K562 (cell line): ENCODE results near the gene SERPINA10. TPM values are rescaled to one million over a fixed set of nuclear protein-coding genes. Genes with fewer than 3 reads are reported as not detected.

Experiments
- ATAC-seq: fragments of 200-7000 bp; cut with Tn5 transposase; 3 replicates; pipeline ENCODE4 v1.9.1; 2020; ENCODE audit warnings: moderate library complexity
- BruUV-seq: library from RNA; stranded (reverse); fragments of 400-500 nt; replicated peaks from 2 replicates; lab custom pipeline; 2021; lab: Mats Ljungman, UMichigan
- CTCF ChIA-PET: fragments of 300-600 bp; formaldehyde crosslinking; extraction: SDS; loops from one replicate; lab custom pipeline; 2021; ENCODE audit warnings: low intra/inter-chr PET ratio; lab: Yijun Ruan, JAX
- POLR2A ChIA-PET: fragments of 300-600, 350-650 bp; sonication (Branson Sonifier 250); formaldehyde crosslinking; extraction: SDS; loops from one replicate; lab custom pipeline; 2021; ENCODE audit warnings: antibody characterized with exemption, inconsistent platforms; lab: Yijun Ruan, JAX
- DNase-seq, 4 experiments: peaks; one replicate each; pipeline versions ENCODE4 v3.0.0 to v3.0.0-alpha.2; 2011 to 2018; ENCODE audit warnings: low spot score in 3 of 4, mixed read lengths in 3 of 4; ENCODE audit errors: extremely low read depth in 1 of 4
- FAIRE-seq: peaks from 2 replicates; lab custom pipeline; 2011; peaks lifted over from hg19 to GRCh38; lab: Jason Lieb, UNC
- H2AFZ ChIP-seq: 2 replicates; pipeline ENCODE4 v1.6.0; 2011; ENCODE audit warnings: low read depth, low read length, control low read depth, inconsistent platforms
- H3K27ac ChIP-seq: fragments of 200-600 bp; 3 replicates; pipeline ENCODE4 v1.8.0; 2011; ENCODE audit warnings: low read depth, mild to moderate bottlenecking, control low read depth, inconsistent platforms, low read length, moderate library complexity, mixed read lengths; ENCODE audit errors: extremely low read depth
- H3K27me3 ChIP-seq, 2 experiments: fragments of 300-600 bp in 1 of 2; 2 replicates in 1 of 2; 3 replicates in 1 of 2; pipeline versions ENCODE4 v1.6.0 to v1.8.0; 2011; ENCODE audit warnings: inconsistent platforms in 2 of 2, low read length in 2 of 2, mild to moderate bottlenecking in 1 of 2, mixed read lengths in 1 of 2, moderate library complexity in 1 of 2; ENCODE audit not compliant: control insufficient read depth in 2 of 2, insufficient read depth in 2 of 2
- H3K36me3 ChIP-seq: fragments of 300-600 bp; 3 replicates; pipeline ENCODE4 v1.8.0; 2011; ENCODE audit warnings: mild to moderate bottlenecking, low read length, inconsistent platforms; ENCODE audit not compliant: control insufficient read depth, insufficient read depth
- H3K4me1 ChIP-seq, 2 experiments: fragments of 200-600 bp in 1 of 2; replicated peaks in 1 of 2; 2 replicates in 1 of 2; 3 replicates in 1 of 2; pipeline versions ENCODE4 v1.5.1 to v1.8.0; 2011; ENCODE audit warnings: inconsistent platforms in 2 of 2, low read length in 2 of 2, mild to moderate bottlenecking in 1 of 2, mixed read lengths in 1 of 2, moderate library complexity in 1 of 2; ENCODE audit not compliant: control insufficient read depth in 2 of 2, insufficient read depth in 2 of 2
- H3K4me2 ChIP-seq: 2 replicates; pipeline ENCODE4 v1.6.1; 2011; ENCODE audit warnings: low read length, control low read depth, inconsistent platforms, mixed read lengths; ENCODE audit not compliant: insufficient read depth
- H3K4me3 ChIP-seq: fragments of 200-600 bp; sonication (generic), shearing (Covaris generic); 2 replicates; pipeline ENCODE4 v1.5.1; 2016; ENCODE audit warnings: control low read depth, inconsistent platforms
- H3K79me2 ChIP-seq: fragments of 200-600 bp; 3 replicates; pipeline ENCODE4 v1.8.0; 2011; ENCODE audit warnings: low read length, inconsistent platforms; ENCODE audit not compliant: control insufficient read depth, insufficient read depth
- H3K9ac ChIP-seq, 2 experiments: 2 replicates each; pipeline versions ENCODE4 v1.6.0 to v1.6.1; 2011; ENCODE audit warnings: low read depth in 2 of 2, low read length in 2 of 2, control low read depth in 1 of 2, inconsistent platforms in 1 of 2, mild to moderate bottlenecking in 1 of 2, mixed read lengths in 1 of 2; ENCODE audit not compliant: insufficient read depth in 1 of 2
- H3K9me1 ChIP-seq: one replicate; pipeline ENCODE4 v1.6.0; 2011; ENCODE audit warnings: inconsistent platforms, mild to moderate bottlenecking, low read length, moderate library complexity; ENCODE audit not compliant: control insufficient read depth, insufficient read depth
- H3K9me3 ChIP-seq: replicated peaks from 2 replicates; pipeline ENCODE4 v1.5.1; 2011; ENCODE audit warnings: low read depth, low read length, inconsistent platforms; ENCODE audit not compliant: control insufficient read depth, insufficient read depth
- H4K20me1 ChIP-seq: replicated peaks from 2 replicates; pipeline ENCODE4 v1.6.1; 2011; ENCODE audit warnings: low read length, inconsistent platforms, mixed read lengths; ENCODE audit not compliant: control insufficient read depth, insufficient read depth
- ATF3 ChIP-seq, 2 experiments: fragments of 450-650 bp in 1 of 2; sonication (generic) in 1 of 2; formaldehyde crosslinking in 1 of 2; IDR thresholded peaks in 1 of 2; conservative IDR thresholded peaks in 1 of 2; 2 replicates each; pipeline versions ENCODE4 v1.6.1 to v1.8.1; 2016 to 2023; ENCODE audit warnings: mild to moderate bottlenecking in 2 of 2, moderate library complexity in 2 of 2, inconsistent platforms in 1 of 2, missing genetic modification reagents in 1 of 2
- COPS2 ChIP-seq: fragments of 450-650 bp; conservative IDR thresholded peaks from 2 replicates; pipeline ENCODE4 v1.6.1; 2016; ENCODE audit warnings: mild to moderate bottlenecking, moderate library complexity
- ESRRB ChIP-seq: fragments of 250-450 bp; sonication (Bioruptor Pico); IDR thresholded peaks from 2 replicates; pipeline ENCODE4 v1.5.0; 2020; ENCODE audit warnings: mild to moderate bottlenecking, moderate library complexity, borderline replicate concordance
- SMARCA4 ChIP-seq: fragments of 450-650 bp; IDR thresholded peaks from 2 replicates; pipeline ENCODE4 v1.6.1; 2016
- TAF9B ChIP-seq: fragments of 450-650 bp; IDR thresholded peaks from 2 replicates; pipeline ENCODE4 v1.6.1; 2018; ENCODE audit warnings: mild to moderate bottlenecking; ENCODE audit not compliant: partially characterized antibody
- WGBS: fragments of 100-300 bp; shearing (Covaris generic); methylation state at CpG from one replicate; pipeline ENCODE4 v1.1.6; 2016; ENCODE audit warnings: low coverage, mixed read lengths; ENCODE audit not compliant: insufficient coverage; ENCODE audit errors: missing lambda C conversion rate; 5-methylcytosine and 5-hydroxymethylcytosine counted together
- in situ Hi-C: fragments of 300-500 bp; cut with MboI; formaldehyde crosslinking; loops from 4 replicates; pipeline ENCODE4 v1.15.0; 2018; ENCODE audit warnings: inconsistent platforms, mixed read lengths
- intact Hi-C: fragments of 100-400 bp; cut with micrococcal nuclease; formaldehyde crosslinking; loops from 2 replicates; pipeline ENCODE4 v1.14.2; 2022
- polyA plus RNA-seq, 8 experiments: library from polyadenylated mRNA; depleted of rRNA in 4 of 8; stranded (reverse) in 5 of 8; unstranded in 3 of 8; fragments of >200 nt; fragmentation: Nextera tagmentation in 2 of 8; fragmentation: Illumina TruSeq in 1 of 8; extraction: Ambion mirVana in 2 of 8; extraction: Trizol in 1 of 8; gene quantifications; 2 replicates each; pipeline versions ENCODE4 v1.2.1 to v1.2.3, GENCODE V29; 2011 to 2014; ENCODE audit warnings: inconsistent platforms in 1 of 8, missing spikeins in 1 of 8
- total RNA-seq, 7 experiments: library from RNA; depleted of rRNA in 6 of 7; stranded (reverse); fragments of >200 nt in 6 of 7; fragmentation: Illumina TruSeq in 2 of 7; extraction: Trizol in 2 of 7; gene quantifications; 2 replicates each; pipeline versions ENCODE4 v1.2.1 to v1.2.3, GENCODE V29; 2011 to 2021; ENCODE audit warnings: low replicate concordance in 1 of 7
- TF ChIP-seq, protein P1 (sequence below): fragments of 450-650 bp; IDR thresholded peaks from 2 replicates; pipeline ENCODE4 v1.6.1; 2016; ENCODE audit warnings: borderline replicate concordance

The SERPINA10 gene
- total and polyA plus RNA-seq, 9 of the 15 experiments (the other 6 are each of a cell fraction or from before 2014, with no cell fraction given): not detected

DNA sequence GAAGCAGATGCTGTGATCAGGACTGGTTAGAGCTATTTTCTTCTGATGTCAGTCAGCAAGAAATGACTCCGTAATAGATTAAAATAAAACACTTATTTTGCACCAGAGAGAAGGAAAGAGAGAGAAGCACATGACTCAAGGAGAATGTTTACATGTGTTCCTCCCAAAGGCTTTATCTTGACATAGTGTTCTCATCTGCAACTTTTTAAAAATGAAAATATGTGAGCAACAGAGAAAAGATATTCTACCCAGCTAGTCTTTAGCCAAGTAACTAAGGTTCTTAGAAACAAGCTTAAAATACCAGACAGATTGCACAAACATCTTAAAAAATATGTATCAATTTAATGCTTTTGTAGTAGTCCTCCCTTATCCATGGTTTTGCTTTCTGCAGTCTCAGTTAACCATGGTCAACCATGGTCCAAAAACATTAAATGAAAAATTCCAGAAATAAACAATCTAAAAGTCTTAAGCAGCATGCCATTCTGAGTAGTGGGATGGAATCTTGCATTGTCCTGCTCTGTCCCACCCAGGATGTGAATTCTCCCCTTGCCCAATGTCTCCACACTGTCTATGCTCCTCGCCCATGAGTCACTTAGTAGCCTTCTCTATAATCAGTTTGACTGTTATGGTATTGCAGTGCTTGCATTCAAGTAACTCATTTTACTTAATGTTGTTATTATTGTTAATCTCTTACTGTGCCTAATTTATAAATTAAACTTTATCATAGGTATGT lies 9.9 kb downstream of the SERPINA10 start:
- WGBS: 0% methylated on average over 1 of the region's 2 CpGs
- POLR2A ChIA-PET: no interaction called here

More for the DNA sequence above, 9.9 kb downstream of the SERPINA10 start:
- no peak overlapping the region for H3K27ac ChIP-seq
- H3K9me3 ChIP-seq: no peaks in the 10 kb centered on the region
- no peak overlapping the region for H3K4me3 ChIP-seq
- TF ChIP-seq TAF9B (no peak), COPS2 (no peak), SMARCA4 (no peak), ESRRB (CRISPR knock-in tag) (no peak), ATF3 (IDR thresholded peaks at IDR 0.05) (no peak), ATF3 (CRISPR knock-in tag; conservative IDR thresholded peaks at IDR 0.05) (no peak)
- TF ChIP-seq, protein P1, sequence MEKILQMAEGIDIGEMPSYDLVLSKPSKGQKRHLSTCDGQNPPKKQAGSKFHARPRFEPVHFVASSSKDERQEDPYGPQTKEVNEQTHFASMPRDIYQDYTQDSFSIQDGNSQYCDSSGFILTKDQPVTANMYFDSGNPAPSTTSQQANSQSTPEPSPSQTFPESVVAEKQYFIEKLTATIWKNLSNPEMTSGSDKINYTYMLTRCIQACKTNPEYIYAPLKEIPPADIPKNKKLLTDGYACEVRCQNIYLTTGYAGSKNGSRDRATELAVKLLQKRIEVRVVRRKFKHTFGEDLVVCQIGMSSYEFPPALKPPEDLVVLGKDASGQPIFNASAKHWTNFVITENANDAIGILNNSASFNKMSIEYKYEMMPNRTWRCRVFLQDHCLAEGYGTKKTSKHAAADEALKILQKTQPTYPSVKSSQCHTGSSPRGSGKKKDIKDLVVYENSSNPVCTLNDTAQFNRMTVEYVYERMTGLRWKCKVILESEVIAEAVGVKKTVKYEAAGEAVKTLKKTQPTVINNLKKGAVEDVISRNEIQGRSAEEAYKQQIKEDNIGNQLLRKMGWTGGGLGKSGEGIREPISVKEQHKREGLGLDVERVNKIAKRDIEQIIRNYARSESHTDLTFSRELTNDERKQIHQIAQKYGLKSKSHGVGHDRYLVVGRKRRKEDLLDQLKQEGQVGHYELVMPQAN: no peak
- FAIRE-seq (no peak), ATAC-seq (no peak), DNase-seq (no peak)
- H3K4me1 ChIP-seq: no peaks in the 10 kb centered on the region
- no peaks in the 10 kb centered on the region for H4K20me1 ChIP-seq
- no peaks in the 10 kb centered on the region for H3K9me1 ChIP-seq
- intact Hi-C loops: no loop called here
- H3K27me3 ChIP-seq: no peaks in the 10 kb centered on the region
- CTCF ChIA-PET: no interaction called here
- H3K4me2 ChIP-seq: no peak overlapping the region
- H3K36me3 ChIP-seq: no peaks in the 10 kb centered on the region
- in situ Hi-C loops: no loop called here
- no peaks in the 10 kb centered on the region for H3K79me2 ChIP-seq
- BruUV-seq: no TSS peak
- no peak overlapping the region for H3K9ac ChIP-seq
- H2AFZ ChIP-seq: no peak overlapping the region
